Kidney epithelial cell (primary cell): ENCODE measurements around the gene SUPT5H. TPM values are rescaled to one million over a fixed set of nuclear protein-coding genes. Genes with fewer than 3 reads are reported as not detected.

Experiments
- DNase-seq: peaks from one replicate; pipeline ENCODE4 v3.0.0-alpha.2; 2010; ENCODE audit warnings: low read depth
- H3K27me3 ChIP-seq: 2 replicates; pipeline ENCODE4 v1.6.0; 2011; ENCODE audit warnings: low read length; ENCODE audit not compliant: control insufficient read depth, insufficient read depth
- H3K36me3 ChIP-seq: 2 replicates; pipeline ENCODE4 v1.5.1; 2011; ENCODE audit warnings: low read length; ENCODE audit not compliant: control insufficient read depth, insufficient read depth
- H3K4me3 ChIP-seq: 2 replicates; pipeline ENCODE4 v1.5.1; 2011; ENCODE audit warnings: low read depth, mild to moderate bottlenecking, control low read depth, low read length
- CTCF ChIP-seq: IDR thresholded peaks from 2 replicates; pipeline ENCODE4 v1.5.1; 2011; ENCODE audit warnings: mild to moderate bottlenecking, moderate library complexity, low read length, control low read depth, inconsistent platforms; ENCODE audit not compliant: insufficient read depth, poor library complexity, severe bottlenecking
- total RNA-seq: library from RNA; depleted of rRNA; stranded (reverse); fragments of >200 nt; gene quantifications from 2 replicates; pipeline ENCODE4 v1.2.3, GENCODE V29; 2015

The SUPT5H gene
- total RNA-seq: 106 and 121 TPM in 2 replicates

DNA sequence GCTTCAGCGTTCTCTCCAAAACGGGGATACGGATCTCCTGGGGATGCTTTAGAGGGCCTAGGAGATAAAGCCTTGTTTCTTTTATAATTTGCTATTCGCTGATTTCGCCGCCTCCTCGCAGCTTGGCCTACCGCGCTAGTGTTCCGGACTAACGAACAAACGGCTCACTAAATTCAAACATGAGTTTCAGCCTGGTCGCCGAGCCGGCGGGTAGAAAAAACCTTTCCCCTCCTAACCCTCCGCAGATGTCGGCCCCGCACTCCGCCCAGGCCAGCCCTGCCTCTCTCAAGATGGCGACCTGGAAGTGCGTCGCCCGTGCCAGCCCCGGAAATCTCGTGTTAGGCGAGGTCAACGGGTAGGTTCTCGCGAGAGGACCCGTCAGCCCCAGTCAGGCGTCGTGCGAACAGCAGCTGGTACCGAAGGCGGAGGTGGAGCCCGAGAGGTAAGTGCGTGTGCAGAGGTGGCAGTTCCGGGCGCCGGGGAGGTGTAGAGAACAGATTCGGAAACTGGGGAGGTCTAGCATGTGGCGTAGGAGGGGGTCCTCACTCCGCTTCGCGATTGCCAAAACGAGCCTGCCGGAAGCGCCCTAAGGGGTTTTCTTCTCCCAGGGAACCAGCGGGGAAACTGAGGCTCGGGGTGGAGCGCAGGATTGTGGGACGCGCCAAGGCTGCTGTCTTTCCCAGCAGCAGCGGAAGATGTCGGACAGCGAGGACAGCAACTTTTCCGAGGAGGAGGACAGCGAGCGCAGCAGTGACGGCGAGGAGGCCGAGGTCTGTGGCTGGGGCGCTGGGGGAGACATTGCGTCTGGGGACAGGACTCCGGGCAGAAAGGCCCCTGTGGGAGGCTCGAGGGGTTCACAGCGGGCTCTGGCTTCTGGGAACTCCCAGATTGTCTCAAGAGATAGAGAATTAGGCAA is at the start of gene SUPT5H:
SUPT5H (plus strand) TSS at position 387 of the 916 bp plus-strand sequence; CDS start at position 696, 309 bp downstream.
- Histone ChIP-seq H3K27me3 (no peaks in the 10 kb centered on the region), H3K36me3 (no peaks in the 10 kb centered on the region), H3K4me3 (peak within 1 kb of the TSS; percentile 99)
- TF ChIP-seq CTCF: no peak
- DNase-seq: peak; percentile 91

DNA sequence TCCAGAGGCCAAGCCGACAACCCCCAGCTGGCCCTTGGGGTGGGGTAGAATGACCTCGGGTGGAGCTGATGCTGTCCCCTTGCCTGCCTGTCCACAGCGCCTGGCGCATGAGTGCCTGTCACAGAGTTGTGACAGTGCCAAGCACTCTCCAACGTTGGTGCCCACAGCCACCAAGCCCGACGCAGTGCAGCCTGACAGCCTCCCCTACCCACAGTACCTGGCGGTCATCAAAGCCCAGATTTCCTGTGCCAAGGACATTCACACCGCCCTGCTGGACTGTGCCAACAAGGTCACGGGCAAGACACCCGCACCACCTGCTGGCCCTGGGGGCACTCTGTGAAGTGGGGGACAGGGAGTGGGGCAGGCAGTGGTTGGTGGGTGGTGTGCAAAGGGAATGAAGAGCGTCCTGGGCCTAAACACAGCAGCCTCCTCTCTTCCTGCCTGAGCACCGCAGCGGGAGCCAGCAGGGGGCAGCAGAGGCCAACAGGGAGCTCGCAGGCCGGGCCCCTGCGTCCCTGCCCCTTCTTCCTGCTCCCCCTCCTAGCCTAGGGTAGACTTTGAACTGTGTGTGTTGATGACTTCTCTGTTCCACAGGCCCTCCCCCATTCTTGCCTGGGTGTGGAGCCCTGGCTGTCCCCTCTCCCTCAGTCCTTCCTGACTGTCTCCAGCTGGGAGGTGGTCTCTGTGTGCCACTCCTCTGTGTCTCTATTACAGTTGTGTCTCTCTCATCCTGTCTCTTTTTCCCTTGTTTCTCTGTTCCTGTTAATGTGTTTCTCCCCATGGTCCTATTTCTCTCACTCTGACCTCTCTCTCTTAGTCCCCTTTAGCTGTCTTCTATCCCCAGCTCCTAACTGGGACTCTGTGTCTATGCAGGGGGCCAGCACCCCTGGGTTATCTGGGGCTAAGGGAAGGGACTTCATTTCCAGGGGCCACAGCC is 47.8 kb upstream of the SUPT5H start:
- Histone ChIP-seq H3K36me3 (peaks cover 1% of the 10 kb centered on the region), H3K27me3 (no peaks in the 10 kb centered on the region), H3K4me3 (no peak overlapping the region)
- DNase-seq: no peak
- TF ChIP-seq CTCF: peak; percentile 97

DNA sequence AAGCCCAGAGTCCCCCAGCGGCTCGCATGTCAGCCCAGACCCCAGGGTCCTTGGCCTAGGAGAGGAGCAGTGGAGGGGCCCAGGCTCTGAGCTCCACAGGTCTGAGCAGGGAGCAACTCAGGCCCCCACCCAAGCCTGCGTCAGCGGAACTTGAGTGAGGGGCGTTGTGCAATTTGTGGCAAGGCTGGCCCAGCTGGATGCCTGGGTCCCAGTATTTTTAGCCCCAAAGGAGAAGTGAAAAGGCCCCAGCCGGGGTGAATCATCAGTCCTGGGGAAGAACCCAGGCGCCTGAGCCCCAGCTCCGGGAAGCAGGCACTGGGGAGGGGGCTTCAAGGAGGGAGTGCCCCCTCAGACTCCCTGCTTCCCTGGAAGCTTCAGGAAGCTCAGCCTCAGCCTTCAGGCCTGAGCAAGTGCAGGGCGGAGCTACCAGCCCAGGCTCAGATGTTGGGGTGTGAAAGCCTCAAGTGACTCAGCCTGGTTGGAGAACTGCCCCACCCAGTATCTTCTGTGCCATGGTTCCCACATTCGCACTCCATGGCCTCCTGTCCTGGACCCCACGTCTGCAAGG is 47.0 kb upstream of the SUPT5H start:
- TF ChIP-seq CTCF: no peak
- no peak for DNase-seq
- peaks cover 1% of the 10 kb centered on the region for H3K36me3 ChIP-seq
- no peaks in the 10 kb centered on the region for H3K27me3 ChIP-seq
- H3K4me3 ChIP-seq: no peak overlapping the region

GRCh38 chr19:39399668-39400050 is 45.7 kb upstream of the SUPT5H start:
- TF ChIP-seq CTCF: no peak
- no peak for DNase-seq
- H3K27me3 ChIP-seq: no peaks in the 10 kb centered on the region
- H3K4me3 ChIP-seq: no peak overlapping the region
- H3K36me3 ChIP-seq: no peaks in the 10 kb centered on the region

DNA sequence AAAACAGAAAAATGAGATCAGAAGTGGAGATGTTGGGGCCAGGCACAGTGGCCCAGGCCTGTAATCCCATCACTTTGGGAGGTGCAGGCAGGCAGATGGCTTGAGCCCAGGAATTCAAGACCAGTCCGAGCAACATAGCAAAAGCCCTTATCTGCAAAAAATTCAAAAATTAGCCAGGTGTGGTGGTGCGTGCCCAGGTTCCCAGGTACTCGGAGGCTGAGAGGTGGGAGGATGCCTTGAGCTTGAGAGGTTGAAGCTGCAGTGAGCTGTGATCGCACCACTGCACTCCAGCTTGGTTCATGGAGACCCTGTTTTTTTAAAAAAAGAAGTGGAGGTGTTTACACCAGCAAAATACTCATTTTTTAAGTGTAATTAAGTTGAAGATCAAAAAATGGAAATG is 45.3 kb upstream of the SUPT5H start:
- Histone ChIP-seq H3K4me3 (no peak overlapping the region), H3K36me3 (no peaks in the 10 kb centered on the region), H3K27me3 (no peaks in the 10 kb centered on the region)
- TF ChIP-seq CTCF: no peak
- DNase-seq: no peak
